NCI-H2171 treated with DMSO at 0.1 percent for 48 hours (cell line): Measurements from ENCODE around the gene TMEM217.

Experiments
- DNase-seq: peaks from one replicate; lab custom pipeline; 2025; lab: John Stamatoyannopoulos, UW

Gene TMEM217

DNA sequence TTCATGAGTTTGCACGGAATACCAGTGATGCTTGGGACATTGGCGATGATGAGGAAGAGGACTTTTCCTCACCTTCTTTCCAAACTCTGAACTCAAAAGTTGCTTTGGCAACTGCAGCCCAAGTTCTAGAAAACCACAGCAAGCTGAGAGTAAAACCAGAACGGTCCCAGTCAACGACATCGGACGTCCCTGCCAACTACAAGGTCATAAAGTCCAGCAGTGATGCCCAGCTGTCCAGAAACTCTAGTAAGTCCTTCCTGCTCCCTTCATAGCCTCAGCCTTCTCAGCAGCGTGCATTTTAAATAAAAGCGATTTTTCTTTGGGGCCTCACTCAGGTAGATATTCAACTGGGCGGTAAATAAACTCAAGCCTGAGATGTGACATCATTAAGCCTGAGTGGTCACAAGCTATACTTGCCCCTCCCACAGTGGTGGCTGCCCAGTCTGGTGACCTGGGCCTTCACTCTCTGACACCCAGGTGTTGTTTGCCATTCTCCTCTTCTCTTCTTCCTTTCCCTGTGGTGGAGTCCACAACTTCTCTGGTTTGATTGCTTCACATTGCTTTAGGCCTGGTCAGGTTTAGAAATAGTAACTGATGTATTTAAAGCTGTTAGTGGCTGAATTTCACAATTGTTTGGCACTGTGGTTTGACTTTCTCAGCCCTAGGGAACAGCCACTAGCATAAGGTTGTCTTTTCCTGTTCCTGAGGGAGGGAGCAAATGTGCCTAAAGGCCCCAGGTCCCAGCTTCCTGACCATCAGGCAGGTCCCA, 21.6 kb upstream of the TMEM217 start:
- DNase-seq: no peak

DNA sequence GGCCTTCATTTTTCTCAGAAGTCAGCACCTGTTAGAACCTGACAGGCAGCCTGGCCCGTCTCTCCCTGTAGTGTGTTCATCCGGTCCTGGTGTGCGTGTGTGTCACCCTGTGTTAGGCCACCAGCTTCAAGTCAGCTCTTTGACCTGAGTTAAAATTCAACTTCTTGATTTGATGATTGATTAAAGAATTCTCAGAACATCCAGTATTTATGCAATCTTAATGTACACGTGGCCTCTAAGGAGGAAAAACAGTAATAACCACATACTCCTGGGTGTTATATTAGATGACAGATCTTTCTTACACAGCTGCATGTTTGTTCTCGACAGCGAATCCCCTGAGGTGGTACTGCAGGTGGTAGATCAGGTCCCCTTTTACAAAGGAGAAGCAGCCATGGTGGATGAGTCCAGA, 19.1 kb upstream of the TMEM217 start:
- DNase-seq: no peak

DNA sequence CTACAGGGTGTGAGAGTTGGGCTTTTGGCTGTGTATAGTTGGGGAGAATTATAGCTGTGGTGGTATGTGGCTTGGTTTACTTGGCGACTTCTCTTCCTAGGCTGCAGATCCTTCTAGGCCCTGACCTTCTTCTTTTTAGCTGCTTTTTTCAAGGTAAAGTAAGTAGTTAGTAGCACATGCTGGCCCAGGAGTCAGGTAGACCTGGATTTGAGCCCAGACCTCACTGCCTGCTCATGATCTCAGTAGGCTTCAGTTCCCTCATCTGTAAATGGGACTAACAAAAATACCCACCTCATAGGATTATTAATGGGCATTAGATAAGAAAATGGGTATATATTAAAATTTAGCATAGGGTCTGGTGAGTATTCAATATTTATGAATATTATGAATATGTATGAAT, 17.4 kb upstream of the TMEM217 start:
- no peak for DNase-seq

DNA sequence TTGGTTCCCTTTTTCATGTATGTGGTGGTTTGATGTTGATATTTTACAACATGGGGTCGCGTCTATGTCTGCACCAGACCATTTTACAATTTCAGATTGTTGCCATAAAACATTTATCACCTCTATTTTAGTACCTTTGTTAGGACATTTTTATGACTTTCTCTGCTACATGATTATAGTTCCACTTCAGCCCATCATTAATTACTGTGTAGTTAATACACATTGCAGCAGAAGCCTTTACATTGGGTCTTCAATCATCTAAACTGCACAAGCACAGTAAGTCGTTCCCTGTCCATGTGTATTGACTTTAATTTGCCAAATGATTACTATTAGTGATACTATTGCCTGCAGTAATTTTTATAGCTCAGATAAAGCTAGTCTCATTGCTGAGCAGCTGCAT, 15.7 kb upstream of the TMEM217 start:
- DNase-seq: no peak

- DNase-seq: no peak
These were observed 15.1 kb upstream of the TMEM217 start for GRCh38 chr6:37272834-37273566.

DNA sequence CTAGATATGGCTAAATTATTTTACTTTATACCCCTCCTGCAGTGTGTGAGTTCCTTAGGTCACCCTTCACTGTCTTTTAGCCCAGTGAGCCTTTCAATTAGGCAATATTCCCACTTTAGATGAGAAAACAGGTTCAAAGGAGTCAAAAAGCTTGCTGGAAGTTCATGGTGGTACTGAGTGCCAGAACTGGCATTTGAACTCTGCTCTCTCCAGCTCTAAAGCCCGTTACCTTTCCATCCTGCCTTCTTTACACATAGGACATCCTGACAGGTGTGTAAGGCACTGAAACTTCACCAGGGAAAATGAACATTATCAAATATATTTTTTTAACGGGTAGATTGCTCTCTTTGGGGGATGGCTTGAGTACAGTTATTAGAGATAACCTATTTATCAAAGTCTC, 11.2 kb upstream of the TMEM217 start:
- no peak for DNase-seq

DNA sequence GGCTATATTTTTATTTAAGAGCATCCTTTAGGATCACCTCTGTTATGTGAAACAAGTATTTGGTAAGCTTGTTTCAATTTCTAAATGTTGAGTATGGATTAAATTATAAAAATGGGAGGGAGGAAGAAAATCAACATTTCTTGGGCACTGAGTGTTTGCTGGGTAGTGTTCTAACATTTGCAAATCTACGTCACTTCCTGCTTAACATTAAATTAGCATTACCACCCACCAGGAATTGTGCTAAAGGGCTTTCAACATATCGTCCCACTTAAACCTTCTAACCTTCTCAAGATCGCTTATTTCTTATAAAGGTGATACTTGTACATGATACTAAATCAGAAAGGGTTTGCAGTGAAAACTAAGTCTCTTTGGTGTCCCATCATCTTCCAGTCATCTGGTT, 7.9 kb upstream of the TMEM217 start:
- no peak for DNase-seq

DNA sequence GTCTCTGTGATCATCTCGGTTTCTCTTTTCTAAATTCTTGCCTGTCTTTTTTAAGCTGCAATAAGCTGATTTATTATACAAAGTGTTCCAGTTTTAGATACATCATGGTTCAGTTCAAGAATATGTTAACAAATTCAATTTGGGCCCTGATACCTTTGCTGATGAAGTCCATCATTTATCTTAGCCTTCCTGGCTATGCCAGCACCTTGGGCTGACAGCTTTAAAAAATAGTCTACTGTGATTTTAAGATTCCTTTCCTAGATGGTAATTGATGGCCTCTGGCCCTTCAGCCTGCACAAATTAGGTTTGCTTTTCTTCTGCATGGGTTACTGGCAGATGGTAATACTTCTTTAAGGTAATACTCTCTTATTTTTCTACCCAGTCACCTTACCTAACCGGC, 7.1 kb upstream of the TMEM217 start:
- peak; percentile 21 for DNase-seq

DNA sequence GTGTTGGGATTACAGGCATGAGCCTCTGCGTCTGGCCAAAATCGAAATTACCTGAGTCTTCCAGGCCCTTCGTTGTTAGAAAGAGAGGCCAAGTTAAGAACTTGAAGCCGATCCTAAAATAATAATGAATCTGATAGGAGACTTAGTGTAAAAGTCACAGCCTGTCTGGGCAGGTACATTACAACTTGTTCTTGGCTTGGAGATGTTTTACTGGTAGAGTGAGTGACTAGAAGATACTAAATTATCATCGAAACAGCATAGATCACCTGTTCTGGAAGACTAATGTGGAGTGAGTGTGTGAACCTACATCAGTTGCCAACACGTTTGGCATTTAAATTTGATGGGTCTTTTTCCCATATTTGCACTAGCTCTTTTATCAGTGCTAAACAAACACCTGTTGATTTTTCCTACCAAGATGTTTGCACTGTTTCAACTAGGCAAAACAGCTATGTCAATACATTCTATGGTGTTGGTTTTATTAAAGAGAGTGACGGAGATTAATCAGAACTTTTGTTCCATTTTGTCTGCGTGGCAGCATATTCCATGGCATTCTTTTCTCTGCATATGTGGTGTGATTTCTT, 4.6 kb upstream of the TMEM217 start:
- DNase-seq: no peak

GRCh38 chr6:37261198-37261597, 3.3 kb upstream of the TMEM217 start:
- DNase-seq: no peak

GRCh38 chr6:37260444-37260843, 2.5 kb upstream of the TMEM217 start:
- DNase-seq: no peak

GRCh38 chr6:37260040-37260439, 2.1 kb upstream of the TMEM217 start:
- no peak for DNase-seq

DNA sequence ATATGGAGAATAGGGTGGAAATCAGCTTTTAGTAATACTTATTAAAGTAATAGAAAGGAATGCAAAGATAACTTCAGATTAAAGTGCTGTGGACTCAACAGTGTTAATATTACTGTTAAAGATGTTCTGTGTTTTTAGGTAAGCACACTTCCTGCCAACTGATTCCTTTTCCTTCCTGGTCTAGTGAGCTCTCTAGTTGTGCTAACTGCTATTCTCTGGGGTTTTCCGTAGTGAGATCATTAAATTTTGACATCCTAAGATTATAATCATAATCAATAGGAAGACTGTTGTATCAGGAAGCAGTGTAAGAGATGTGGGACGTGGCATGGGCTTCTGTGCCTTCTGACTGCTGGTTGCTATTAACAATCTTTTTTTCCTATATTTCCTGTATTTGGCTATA, 1.2 kb upstream of the TMEM217 start:
- DNase-seq: no peak

DNA sequence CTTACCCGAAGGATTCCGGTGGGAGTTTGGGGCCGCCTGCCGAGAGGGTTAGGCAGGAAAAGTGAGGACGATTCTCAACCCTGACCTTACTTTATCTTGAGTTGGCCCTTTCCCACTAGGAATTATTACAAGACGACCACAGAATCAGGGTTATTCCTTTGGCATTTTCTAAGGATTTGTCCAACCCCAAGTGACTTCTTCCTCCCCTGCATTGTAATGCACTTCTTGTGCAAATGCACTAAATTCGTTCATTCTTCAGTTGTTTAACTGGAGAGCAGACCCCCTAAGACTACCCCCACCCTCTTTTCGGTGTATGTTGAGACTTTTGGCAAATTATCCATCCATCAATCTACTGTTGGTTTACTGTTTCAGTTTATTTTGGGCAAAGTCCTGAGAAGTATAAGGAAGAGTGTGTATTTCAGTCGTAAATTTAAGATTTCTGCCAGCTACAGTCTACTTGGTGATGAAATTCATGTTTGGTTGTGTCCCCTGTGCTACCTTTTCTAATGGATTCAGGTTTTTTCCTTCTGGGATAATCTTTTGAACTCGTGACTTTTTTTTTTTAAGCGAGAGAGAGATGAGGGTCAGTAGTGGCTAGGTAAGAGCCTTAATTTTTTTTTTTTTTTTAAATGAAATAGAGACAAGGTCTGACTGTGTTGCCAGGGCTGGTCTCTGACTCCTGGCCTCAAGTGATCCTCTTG, 611 bp upstream of the TMEM217 start:
- no peak for DNase-seq

- no peak for DNase-seq
These were observed 667 bp downstream of the TMEM217 start for GRCh38 chr6:37257320-37257633.

DNA sequence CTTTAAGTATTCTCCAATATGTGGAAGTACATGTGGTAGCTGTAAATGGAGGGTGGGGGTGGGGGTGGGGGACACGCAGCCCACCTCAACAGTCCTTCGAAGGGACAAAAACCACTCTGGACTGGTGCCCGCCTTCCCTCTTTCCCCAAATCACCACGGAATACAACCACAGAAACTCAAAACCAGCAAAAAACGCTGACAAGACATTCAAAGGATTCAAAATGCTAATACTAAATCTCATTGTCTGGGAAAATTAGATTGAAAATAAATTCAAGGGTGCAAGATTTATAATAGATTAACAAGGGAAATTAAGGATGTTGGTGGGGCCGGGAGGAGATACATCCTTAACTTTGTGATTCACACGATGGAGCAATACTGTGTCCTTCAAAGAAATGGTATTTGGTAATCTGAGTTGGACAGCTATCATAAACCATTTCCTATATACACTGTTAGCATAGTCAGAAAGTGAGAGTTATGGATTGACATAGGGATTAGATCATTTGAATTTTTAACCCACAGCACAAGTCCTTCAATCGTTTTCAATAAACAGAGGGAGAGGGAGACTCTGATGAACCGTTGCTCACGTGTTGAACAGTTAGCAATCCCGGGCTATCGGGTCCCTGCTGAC, 1.1 kb downstream of the TMEM217 start:
- no peak for DNase-seq

DNA sequence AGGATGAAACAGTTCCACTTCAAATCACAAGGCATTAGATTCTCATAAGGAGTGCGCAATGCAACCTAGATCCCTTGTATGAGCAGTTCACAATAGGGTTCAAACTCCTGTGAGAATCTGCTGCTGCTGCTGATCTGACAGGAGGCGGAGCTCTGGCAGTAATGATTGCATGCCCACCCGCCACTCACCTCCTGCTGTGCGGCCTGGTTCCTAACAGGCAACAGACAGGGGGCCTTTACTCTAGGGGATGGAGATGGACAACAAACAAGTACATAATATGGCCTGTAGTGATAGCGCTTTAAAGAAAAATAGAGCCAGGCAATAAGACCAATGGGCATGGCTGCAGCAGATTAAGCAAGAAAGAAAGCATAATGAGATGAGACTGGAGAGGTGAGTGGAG, 3.1 kb downstream of the TMEM217 start:
- DNase-seq: no peak

DNA sequence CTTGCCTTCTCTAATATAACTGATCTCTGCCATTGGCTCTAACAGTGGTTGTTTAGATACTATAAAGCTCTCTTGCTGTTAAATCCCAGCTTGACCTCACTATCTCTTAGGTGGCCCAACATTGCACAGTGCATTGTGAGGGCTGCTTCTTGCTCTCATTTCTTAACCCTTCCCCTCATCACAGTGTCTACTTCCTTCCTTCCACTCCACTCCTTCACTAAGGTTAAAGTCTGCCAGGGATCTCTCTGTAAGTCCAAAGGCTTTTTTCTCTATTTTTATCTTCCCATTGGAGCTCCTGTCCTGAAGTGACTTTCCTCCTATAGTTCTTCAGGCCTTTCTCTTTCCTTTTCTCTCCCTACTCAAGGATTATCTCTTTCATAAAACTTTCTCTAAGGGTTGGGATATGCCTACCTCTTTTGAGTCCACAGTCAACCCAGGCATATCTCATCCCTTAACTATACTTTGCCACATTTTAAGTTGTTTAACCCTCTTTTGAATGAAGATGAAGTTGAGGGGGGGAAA, 4.4 kb downstream of the TMEM217 start:
- no peak for DNase-seq

DNA sequence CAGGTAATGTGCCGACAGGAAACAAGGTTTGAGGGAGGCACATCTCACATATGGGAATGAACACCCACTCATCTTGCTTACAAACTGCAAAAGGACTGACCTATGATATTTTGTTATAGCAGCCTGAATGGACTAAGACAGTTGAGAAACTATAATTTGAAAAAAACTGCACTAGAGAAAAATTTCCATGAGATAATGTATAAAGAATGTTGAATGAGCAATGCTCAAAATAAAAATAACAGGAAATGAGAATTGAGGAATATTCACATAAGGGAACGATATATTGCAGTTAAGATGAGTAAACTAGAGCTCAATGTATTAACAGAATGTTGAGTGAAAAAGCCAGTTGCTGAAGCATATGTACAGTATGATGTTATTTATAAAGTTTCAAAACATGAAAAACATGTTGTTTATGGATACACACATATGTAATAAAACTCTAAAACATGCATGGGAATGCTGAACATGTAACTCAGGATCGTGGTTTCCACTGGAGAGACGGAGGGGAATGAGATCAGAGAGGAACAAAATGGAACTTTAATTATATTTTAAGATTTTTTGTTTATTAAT, 6.6 kb downstream of the TMEM217 start:
- no peak for DNase-seq

DNA sequence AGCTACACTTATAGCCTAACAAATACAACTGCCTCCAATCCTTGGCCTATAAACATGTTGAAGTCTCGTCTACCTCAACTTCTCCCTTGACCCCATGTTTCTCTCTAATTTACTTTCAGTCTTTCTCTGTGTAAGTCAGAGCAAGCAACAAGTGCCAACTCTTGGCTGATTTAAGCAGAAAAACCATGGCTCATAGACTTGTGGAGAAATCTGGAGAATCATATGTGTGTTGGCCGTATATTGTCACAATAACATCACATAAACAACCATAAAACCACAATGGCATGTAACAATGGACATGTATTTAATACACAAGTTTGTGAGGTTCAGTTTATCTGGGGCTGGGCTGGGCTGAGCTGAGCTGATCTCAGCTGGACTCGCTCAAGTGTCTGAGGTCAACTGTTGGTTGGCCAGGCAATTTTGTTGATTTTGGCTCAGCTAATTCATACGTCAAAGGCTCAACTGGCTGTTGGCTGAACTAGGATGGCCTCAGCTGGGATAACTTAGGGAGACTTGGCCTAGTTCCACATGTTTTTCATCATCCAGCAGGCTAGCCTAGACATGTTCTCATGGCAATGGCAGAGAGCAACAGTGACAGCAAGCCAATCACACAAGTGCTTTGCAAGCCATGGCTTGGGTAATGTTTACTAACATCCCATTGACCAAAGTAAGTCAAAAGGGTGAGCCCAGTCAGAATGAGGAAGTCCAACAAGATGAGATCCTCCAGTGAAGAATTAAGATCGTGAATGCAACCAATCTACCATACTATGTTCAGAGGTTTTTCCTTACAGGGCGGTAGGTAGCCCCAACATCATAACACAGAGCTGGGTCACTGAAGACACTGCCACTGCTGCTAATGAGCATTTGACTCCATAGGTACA, 13.3 kb downstream of the TMEM217 start:
- DNase-seq: peak; percentile 72
